HG02938 (cell line): ENCODE measurements around the gene MERTK.

ENCODE experiments used
- ATAC-seq: cut with Tn5 transposase; IDR thresholded peaks from one replicate; pipeline ENCODE4 v1.9.1; 2021; ENCODE audit warnings: mild to moderate bottlenecking, moderate library complexity; ENCODE audit not compliant: unreplicated experiment

MERTK gene

DNA sequence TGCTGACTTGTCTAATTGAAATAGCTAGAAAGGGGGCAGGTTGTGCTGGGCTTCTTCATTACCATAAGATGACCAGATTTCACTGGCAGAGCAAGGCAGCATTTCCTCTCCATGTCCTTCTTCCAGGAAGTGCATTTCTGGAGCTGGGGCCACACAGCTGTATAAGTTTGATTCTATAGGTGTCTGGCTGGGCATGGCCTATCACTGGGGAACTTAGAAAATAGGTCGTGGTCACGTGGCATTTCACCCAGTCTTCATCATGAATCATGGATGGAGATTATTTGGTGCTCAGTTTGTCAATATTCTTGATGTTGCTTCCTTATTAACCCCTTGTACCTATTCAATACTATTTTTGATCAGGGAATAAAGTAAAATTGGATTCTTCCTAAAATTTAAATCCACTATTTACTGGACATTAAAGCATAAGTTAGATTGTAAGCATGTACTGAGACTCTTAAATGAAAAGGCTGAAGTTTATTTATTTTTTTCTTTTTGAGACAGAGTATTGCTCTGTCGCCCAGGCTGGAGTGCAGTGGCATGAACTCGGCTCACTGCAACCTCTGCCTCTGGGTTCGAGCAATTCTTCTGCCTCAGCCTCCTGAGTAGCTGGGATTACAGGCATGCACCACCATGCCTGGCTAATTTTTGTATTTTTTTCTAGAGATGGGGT is 107.1 kb downstream of the MERTK start:
- ATAC-seq, result no peak

DNA sequence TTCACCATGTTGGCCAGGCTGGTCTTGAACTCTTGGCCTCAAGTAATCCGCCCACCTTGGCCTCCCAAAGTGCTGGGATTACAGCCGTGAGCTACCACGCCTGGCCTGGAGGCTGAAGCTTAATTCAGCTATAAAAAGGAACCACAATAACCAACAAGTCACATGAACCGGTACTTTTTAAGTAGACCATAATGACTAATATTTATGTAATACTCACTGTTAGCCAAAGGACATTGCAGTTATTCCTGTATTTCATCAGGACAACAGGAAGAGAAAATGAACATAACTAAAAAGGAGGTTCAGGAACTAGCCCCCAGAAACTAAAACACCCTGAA is 107.6 kb downstream of the MERTK start:
- no peak for ATAC-seq

DNA sequence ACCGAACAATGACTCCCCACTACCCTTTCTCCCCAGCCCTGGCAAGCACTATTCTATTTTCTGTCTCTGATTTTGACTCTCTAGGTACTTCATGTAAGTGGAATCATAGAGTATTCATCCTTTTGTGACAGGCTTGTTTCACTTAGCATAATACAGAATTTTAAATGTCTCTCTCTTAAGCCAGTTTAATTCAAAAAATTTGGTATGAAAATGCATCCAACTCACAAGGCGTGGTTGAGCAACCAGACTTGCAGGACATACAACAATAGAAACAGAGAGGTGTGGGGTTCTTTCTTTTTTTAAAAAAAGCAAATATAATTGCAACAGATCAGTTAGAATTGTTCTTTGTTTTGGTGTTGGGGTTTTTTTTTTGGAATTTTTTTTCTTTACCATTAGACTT is 109.1 kb downstream of the MERTK start:
- no peak for ATAC-seq

DNA sequence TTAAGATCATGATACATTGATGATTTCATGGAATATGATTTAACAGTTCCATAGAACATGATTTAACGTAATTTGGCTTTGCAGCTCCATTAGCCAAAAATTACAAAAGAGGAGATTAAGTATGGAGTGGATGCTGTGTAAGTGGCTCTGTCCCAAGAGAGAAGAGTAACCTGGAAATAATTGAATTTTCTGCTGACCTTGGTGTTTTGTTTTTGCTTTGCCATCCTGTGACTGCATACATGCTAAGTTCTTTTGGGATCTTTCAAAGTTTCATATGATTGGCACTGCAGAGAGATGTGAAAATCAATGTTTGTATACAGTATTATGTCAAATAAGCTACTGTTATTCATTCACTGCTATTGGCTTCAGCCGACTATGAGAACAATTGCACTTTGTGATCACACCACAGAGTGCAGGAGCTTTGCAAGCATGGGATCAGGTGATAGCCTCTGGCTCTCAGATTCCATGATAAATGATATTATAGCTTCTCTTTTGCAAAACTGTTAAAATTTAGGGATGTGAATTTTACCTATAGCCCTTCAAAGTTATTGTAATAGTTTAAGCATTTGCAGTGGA is 110.6 kb downstream of the MERTK start:
- no peak for ATAC-seq

DNA sequence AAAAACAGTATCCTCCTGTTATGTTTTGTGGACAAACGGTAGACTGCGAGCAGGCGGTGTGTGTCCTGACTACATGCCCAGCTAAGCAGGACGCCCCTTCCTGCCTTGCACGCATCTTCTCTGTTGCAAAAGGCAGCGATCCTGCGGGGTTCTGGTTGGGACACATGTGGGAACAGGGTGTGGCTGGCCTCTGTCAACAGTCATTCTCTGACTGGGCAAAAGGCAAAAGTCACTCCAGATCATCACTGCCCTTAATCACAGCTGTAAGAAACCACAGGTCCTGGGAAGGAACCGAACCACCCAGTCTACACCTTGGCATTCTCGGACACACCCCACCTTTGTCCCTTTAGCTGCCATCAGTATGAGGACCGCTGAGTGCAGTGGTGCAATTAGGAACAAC is 112.3 kb downstream of the MERTK start:
- ATAC-seq, result no peak

DNA sequence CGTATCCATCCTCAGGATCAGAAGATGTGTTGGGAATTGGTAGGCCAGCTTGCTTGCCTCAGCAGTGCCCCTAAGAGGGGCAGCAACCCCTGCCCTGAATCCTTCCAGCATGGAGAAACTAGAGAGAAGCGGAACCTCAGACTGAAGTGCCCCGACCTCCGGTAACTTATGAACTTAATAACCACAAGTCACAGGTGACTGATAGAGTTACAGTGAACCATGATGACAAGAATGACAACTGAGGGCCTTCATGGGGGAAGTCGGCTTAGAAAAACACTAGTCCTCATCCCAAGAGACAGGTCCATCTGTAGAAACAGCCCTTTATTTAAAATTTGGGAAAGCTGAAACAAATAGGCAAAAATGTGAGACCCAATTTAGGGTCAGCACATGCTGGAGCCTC is 114.1 kb downstream of the MERTK start:
- no peak for ATAC-seq

DNA sequence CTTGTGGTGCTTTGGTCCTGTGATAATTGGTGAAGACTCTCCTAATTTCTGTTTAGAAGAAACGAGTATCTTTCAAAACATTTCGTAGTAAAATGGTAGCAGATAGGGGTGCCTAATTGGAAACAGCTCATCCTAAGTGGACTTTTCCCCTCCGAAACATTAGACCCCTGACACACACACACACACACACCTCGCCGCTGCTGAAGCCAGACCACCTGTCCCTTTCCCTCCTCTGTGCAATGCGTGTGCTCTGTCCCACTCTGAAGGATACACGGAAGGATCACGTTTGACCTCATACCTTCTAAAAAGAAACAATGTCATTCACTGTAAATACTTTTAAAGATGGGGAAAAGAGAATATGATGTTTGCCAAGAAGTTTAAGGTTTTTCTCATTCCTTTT is 120.4 kb downstream of the MERTK start:
- ATAC-seq, result no peak

DNA sequence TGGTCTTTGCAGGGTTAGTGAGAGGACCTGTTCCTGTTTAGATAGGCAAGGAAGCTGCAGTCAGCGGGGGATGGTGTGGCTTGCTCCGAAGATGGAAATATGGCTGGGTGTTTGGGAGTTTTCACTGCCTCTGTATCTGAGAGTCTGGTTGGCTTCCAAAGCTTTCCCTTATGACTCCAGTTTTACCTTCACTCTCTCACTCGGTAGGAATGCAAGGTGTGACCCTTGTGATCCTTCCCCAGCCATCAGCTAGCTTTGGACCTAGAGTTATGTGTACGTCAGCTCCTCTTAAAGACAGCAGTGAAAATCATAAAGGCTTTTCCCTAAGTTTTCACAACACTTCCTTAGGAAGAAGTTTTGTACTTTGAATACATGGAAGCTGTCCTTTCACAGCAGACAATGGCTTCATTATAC is 121.2 kb downstream of the MERTK start:
- no peak for ATAC-seq

DNA sequence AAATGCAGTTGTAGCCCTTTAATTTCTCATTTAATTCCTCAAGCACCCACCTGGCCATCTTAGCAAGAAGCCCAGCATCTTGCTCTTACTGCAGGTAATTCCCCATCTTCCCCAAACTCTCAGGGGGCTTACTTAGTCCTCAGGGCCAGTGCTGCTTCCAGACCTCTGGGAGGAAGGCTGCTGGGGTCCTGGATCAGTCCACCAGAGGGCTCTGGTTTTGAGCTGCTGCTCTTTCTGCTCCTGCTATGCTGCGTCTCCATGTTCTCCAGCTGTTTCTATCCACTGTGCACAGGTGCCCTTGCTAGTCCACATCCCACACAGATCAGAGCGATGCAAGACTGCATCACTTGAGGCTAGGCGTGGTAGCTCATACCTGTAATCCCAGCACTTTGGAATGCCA is 122.2 kb downstream of the MERTK start:
- no peak for ATAC-seq

DNA sequence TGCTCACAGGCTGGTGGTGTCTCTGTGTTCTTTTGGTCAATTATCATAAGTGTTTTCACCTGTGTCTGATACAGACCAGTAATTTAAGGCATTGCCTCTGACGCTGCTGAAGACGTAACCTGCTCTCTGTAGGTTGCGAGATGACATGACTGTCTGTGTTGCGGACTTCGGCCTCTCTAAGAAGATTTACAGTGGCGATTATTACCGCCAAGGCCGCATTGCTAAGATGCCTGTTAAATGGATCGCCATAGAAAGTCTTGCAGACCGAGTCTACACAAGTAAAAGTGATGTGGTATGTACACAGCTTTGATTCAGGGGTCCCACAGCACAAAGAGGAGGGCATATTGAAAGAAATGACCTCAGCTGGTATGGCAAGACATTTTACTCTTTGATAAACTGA is 122.9 kb downstream of the MERTK start:
- no peak for ATAC-seq

DNA sequence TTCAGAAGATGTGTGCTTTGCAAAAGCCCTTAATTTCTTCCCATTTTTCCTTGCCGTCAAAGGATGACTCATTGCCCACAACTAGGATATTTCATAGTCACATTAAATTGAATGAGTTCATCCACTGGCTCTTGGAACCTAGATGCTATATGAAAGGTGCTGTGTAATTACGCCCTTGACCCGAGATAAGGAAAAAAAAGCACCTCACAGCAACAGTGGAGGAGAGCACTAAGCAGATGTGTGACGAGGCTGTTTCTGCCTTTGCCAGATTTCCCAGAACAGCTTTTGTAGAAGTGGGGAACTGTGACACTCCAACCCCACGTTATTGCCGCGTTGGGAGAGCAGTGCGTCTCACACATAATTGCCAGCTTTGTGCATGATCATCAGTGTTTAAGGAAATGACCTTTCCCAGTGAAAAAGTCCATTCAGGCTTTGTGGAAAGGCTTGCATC is 123.4 kb downstream of the MERTK start:
- ATAC-seq, result no peak

DNA sequence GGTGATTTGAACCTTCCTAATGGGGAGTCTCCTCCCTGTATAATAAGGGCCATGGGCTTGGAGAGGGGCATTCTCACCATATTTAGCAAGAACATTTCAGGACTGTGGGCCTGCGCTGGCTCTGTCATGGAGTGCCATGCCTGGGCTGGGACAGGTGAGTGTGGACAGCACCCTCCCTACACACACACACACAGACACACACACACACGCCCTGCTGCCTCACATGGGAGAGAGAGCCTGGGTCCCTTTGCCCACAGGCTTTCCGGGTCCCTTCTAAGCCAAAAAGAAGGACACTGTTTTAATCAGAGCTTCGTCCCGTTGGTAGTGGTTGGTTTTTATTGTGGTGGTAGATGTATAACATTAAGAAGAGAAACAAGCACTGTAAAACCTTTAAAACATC is 125.3 kb downstream of the MERTK start:
- no peak for ATAC-seq

DNA sequence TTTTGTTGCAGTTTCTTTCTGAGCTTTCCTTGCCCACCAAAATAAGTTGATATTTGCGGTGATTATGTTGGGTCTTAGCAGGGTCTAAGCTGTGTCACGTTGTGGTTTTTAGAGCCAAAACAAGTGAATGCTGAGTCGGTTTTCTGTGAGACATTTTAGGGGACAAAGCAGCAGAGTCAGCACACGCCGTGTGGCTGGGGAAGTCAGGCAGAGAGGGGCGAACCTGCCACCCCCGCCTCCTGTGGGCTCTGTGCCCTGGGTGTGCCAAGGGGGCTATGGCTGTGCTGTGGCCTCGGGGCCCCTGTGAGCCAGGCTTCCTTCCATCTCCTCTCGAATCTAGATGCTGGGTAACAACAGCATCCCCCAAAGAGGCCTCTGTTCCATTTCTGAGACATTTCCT is 125.8 kb downstream of the MERTK start:
- no peak for ATAC-seq

DNA sequence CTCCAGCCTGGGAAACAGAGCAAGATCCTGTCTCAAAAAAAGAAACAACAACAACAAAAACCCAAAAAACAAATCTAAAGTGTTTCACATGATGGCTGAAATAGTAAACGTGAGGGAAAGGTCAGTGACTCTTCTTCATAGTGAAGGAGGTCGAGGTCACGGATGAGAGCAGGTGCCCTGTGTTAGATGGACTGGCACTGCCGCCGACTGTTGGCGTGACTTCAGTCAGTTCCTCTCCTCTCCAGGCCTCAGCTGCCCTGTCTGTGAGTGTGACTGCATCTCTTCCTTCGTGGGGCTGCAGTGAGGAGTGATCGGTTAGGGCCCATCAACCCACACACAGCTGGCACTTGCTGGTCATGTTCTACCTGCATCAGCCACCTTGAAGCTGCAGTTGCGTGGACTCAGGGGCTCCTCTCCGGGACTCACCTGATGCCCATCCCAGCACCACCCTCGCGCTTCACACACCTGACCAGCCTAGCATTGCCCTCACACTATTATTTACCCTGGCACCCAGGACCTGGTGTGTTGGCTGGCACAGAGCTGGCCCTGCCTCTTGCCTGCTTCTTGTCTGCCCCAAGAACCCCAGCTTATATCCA is 126.6 kb downstream of the MERTK start:
- ATAC-seq, result no peak

DNA sequence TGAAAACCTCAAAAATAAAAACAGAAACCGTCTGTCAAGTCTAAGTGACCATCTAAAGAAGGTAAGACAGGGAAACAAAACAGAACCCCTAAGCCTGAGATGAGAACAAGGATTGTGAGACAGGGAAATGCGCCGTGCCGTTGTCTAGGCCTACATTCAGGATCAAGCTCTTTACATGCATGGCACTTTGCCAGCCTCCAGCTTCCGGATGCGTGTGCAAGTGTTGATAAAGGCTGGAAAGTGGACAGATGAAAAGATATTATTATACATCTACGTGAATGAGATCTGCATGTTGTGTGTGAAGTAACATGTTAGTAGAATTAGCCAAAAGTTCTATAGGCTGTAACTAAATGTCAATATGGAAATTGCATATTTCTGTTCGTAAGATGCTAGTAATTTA is 128.1 kb downstream of the MERTK start:
- no peak for ATAC-seq

DNA sequence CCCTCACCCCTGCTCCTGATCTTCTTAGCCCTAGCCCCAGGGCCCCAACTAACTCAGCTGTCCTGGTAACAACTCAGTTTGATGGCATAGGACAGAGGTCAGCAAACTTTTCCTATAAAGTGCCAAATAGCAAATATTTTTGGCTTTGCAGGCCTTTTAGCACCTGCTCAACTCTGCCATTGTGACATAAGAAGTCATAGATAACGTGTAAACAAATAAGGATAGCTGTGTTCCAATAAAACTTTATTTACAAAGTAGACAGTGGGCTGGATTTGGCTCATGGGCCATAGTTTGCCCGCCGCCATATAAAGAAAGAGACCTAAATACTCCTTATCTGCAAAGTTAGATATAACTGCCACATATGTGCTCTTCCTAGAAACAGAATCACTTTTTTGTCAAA is 129.4 kb downstream of the MERTK start:
- ATAC-seq, result no peak

DNA sequence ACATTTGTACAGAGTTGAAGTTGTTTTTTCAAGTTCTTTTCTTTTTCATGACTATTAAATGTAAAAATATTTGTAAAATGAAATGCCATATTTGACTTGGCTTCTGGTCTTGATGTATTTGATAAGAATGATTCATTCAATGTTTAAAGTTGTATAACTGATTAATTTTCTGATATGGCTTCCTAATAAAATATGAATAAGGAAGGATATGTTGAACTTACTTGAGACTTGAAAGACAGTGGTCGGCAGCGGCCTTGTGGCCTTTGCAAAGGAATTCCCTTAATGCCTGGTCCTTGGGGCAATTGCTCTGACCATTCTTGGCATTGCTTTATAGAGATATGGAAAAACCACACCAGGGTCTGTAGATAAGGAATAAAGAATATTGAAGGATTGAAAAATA is 130.8 kb downstream of the MERTK start:
- no peak for ATAC-seq

DNA sequence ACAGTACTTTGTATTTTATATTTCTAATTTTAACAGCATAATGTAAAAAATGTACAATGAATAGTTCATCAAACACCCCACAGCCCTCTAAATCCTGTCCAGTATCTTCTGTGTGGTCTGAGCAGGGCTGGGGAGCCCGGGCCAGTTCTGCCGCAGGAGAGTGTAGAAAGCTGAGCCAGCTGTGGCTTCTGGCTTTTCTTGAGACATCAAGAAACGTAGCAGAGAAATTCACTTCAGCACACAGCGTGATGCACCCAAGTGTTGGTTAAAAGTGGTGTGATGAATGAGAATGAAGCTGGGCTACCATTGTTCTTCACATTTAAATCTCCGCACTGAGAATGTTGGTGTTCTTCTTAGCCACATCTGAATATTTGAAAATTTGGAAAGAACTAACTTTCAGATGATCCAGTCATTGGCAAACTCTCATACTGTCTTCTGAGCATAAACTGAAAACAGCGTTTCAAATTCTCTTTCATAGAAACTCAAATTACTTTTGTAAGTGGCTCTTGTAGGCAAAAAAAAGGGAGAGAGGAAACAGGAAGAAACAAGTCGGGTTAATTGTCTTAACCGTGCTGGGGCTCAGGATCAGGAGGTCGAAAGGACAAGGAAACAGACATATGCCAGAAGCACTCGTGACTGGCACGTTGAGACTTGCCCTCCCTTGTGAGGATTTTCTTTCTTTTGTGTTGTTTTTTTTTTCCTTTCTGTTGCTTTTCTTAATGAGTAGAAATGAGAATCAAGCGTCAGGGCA is 133.2 kb downstream of the MERTK start:
- ATAC-seq, result no peak

DNA sequence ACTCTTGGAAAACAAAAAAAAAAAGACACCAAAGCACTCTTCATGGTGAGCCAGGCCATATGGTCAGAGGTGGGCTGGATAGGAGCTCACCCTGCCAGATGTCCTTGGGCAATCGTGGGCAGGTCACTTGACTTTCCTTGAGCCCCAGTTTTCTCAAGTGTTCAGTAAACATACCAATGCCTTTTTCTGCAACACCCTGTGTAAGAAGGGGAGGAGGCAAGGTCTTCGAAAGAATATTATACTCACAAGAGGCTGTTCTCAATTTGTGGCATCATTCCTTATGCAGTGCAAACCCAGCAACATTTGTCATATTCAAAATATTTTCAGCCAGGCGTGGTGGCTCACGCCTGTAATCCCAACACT is 133.8 kb downstream of the MERTK start:
- ATAC-seq, result no peak

DNA sequence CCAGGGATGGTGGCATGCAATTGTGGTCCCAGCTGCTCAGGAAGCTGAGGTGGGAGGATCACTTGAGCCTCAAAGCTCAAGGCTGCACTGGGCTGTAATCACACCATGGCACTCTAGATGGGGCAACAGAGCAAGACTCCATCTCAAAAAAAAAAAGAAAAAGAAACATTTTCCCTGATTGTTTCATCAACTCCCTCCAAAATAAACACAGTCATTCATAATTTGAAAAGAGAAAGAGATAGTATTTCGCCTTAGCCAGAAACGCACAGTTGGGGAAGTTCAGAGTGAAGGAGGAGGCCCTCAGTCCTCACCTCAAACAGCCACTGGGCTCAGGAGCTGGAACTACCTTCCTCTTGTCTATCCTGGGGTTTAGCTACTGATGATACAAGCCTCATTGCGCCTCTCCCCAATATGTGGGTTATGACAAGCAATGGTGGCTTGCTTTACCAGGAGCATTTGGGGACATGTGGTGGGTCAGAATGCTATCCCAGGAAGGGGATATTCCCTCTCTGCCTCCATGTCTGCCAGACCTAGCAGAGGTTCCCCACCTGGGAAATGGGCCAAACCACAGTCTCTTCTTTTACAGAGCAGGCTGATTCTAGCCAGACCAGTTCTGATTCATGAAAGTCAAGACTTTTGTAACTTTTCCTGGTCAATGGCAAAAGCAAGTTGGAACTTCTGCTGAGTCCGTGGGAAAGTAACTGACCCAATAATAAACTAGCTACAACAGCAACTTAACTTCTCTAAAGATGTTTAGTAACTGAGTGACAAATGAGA is 134.5 kb downstream of the MERTK start:
- ATAC-seq, result no peak

DNA sequence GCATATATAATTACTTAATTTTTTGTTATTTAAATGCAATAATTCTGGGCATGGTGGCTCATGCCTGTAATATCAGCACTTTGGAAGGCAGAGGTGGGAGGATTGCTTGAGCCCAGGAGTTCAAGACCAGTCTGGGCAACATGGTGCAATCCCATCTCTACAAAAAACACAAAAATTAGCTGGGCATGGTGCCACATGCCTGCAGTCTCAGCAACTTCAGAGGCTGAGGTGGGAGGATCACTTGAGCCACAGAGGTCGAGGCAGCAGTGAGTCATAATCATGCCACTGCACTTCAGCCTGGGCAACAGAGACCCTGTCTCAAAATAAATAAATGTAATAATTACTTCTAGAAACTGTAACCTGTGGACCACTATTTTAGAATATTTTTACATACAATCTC is 135.2 kb downstream of the MERTK start:
- ATAC-seq, result no peak
